Measurements from ENCODE around the gene TPPP2. TPM values are rescaled to one million over a fixed set of nuclear protein-coding genes. Genes with fewer than 3 reads are reported as not detected.
"Not testable (repeated sequence)": the region's sequence is repeated elsewhere in the genome, so short reads cannot be mapped to it uniquely, and the experiment has no call there.

Gene TPPP2
- polyA plus RNA-seq, 1 experiment, result not detected

- no peak overlapping the region for H3K27ac ChIP-seq (ENCODE audit: low read depth, low read length)
- POLR2A ChIA-PET, result interaction anchor here (1.0 to 1.2 kb wide), 3 partner anchors 24 to 49 kb away, joined by 3 to 5 read pairs (median 4); no protein-coding TSS in a partner anchor
- H3K27me3 ChIP-seq (ENCODE audit: control insufficient read depth, insufficient read depth, low read length), result peaks cover 28% of the 10 kb centered on the region
- no peak overlapping the region for H3K4me3 ChIP-seq (ENCODE audit: low read depth, low read length)
- CTCF ChIA-PET, result interaction anchor here (1.1 to 4.0 kb wide), 11 partner anchors 13 to 68 kb away, joined by 3 to 170 read pairs (median 9); no protein-coding TSS in a partner anchor
- peak; percentile 23 for DNase-seq (ENCODE audit: low read depth, low spot score)
- TF ChIP-seq CTCF (IDR thresholded peaks at IDR 0.05; ENCODE audit: low read depth, low read length), result no peak
- no peaks in the 10 kb centered on the region for H3K9me3 ChIP-seq (ENCODE audit: control insufficient read depth, insufficient read depth, low read length)
These were observed 8.7 kb downstream of the TPPP2 start for GRCh38 chr14:21038441-21039422.

GRCh38 chr14:21039585-21040369 is 9.8 kb downstream of the TPPP2 start:
- peak; percentile 71 for TF ChIP-seq CTCF (IDR thresholded peaks at IDR 0.05; ENCODE audit: low read depth, low read length)
- peaks cover 28% of the 10 kb centered on the region for H3K27me3 ChIP-seq (ENCODE audit: control insufficient read depth, insufficient read depth, low read length)
- H3K9me3 ChIP-seq (ENCODE audit: control insufficient read depth, insufficient read depth, low read length), result no peaks in the 10 kb centered on the region
- H3K4me3 ChIP-seq (ENCODE audit: low read depth, low read length), result no peak overlapping the region
- CTCF ChIA-PET, result interaction anchor here (0.7 to 4.0 kb wide), 26 partner anchors 8 to 343 kb away, joined by 3 to 170 read pairs (median 6); no protein-coding TSS in a partner anchor
- POLR2A ChIA-PET, result interaction anchor here (1.0 to 1.3 kb wide), 5 partner anchors 23 to 52 kb away, joined by 3 to 5 read pairs (median 3); no protein-coding TSS in a partner anchor
- DNase-seq (ENCODE audit: low read depth, low spot score), result peak; percentile 26
- H3K27ac ChIP-seq (ENCODE audit: low read depth, low read length), result no peak overlapping the region

- Histone ChIP-seq H3K27me3 (ENCODE audit: control insufficient read depth, insufficient read depth, low read length) (peaks cover 24% of the 10 kb centered on the region), H3K27ac (ENCODE audit: low read depth, low read length) (no peak overlapping the region), H3K4me3 (ENCODE audit: low read depth, low read length) (no peak overlapping the region), H3K9me3 (ENCODE audit: control insufficient read depth, insufficient read depth, low read length) (no peaks in the 10 kb centered on the region)
- ChIA-PET POLR2A (interaction anchor here (1.1 to 1.3 kb wide), 3 partner anchors 26 to 52 kb away, joined by 3 read pairs; no protein-coding TSS in a partner anchor), CTCF (interaction anchor here (0.8 to 4.0 kb wide), 25 partner anchors 9 to 344 kb away, joined by 3 to 170 read pairs (median 6); no protein-coding TSS in a partner anchor)
- no peak for TF ChIP-seq CTCF (IDR thresholded peaks at IDR 0.05; ENCODE audit: low read depth, low read length)
- DNase-seq (ENCODE audit: low read depth, low spot score), result no peak
These were observed 10.4 kb downstream of the TPPP2 start for GRCh38 chr14:21040370-21040925.

- not testable (repeated sequence) for DNase-seq (ENCODE audit: low read depth, low spot score)
These were observed 10.9 kb downstream of the TPPP2 start for GRCh38 chr14:21040941-21041340.

More at GRCh38 chr14:21040941-21041340, 10.9 kb downstream of the TPPP2 start:
- H3K9me3 ChIP-seq (ENCODE audit: control insufficient read depth, insufficient read depth, low read length); H3K27ac ChIP-seq (ENCODE audit: low read depth, low read length); H3K4me3 ChIP-seq (ENCODE audit: low read depth, low read length): not testable (repeated sequence)
- peaks cover 23% of the 10 kb centered on the region for H3K27me3 ChIP-seq (ENCODE audit: control insufficient read depth, insufficient read depth, low read length)
- POLR2A ChIA-PET, result interaction anchor here (1.3 kb wide), 1 partner anchor 26 kb away, joined by 3 read pairs; no protein-coding TSS in a partner anchor
- CTCF ChIA-PET, result interaction anchor here (0.5 to 4.0 kb wide), 18 partner anchors 15 to 182 kb away, joined by 3 to 170 read pairs (median 7); no protein-coding TSS in a partner anchor
